WTC11 (cell line): ENCODE results near the gene NDUFS6.

Experiments
- CREM ChIP-seq: sonication (generic); formaldehyde crosslinking; IDR thresholded peaks from 2 replicates; pipeline ENCODE4 v1.8.1; 2022; ENCODE audit warnings: mild to moderate bottlenecking, missing genetic modification reagents, moderate library complexity
- NR3C1 ChIP-seq: sonication (generic); formaldehyde crosslinking; conservative IDR thresholded peaks from 2 replicates; pipeline ENCODE4 v1.8.1; 2023; ENCODE audit warnings: low read depth, mild to moderate bottlenecking, missing genetic modification reagents
- SP1 ChIP-seq: sonication (generic); formaldehyde crosslinking; conservative IDR thresholded peaks from 2 replicates; pipeline ENCODE4 v1.8.1; 2022; ENCODE audit warnings: missing genetic modification reagents
- TF ChIP-seq, protein P1 (sequence below): sonication (generic); formaldehyde crosslinking; IDR thresholded peaks from 2 replicates; pipeline ENCODE4 v1.8.0; 2023; ENCODE audit warnings: missing genetic modification reagents, mild to moderate bottlenecking, borderline replicate concordance
- TF ChIP-seq, protein P2 (sequence below): fragments of 200-600 bp; IDR thresholded peaks from 2 replicates; pipeline ENCODE4 v1.8.0; 2022; ENCODE audit warnings: antibody characterized with exemption
- TF ChIP-seq, protein P3 (sequence below): sonication (generic); formaldehyde crosslinking; IDR thresholded peaks from 2 replicates; pipeline ENCODE4 v1.8.1; 2022; ENCODE audit warnings: missing genetic modification reagents, borderline replicate concordance
- TF ChIP-seq, protein P4 (sequence below): sonication (generic); formaldehyde crosslinking; IDR thresholded peaks from 2 replicates; pipeline ENCODE4 v1.8.0; 2022; ENCODE audit warnings: mild to moderate bottlenecking, missing genetic modification reagents
- TF ChIP-seq, protein P5 (sequence below): sonication (generic); formaldehyde crosslinking; IDR thresholded peaks from 2 replicates; pipeline ENCODE4 v1.8.0; 2022; ENCODE audit warnings: mild to moderate bottlenecking, missing genetic modification reagents
- TF ChIP-seq, protein P6 (sequence below): sonication (generic); formaldehyde crosslinking; IDR thresholded peaks from 2 replicates; pipeline ENCODE4 v1.8.1; 2023; ENCODE audit warnings: mild to moderate bottlenecking, missing genetic modification reagents, moderate library complexity

DNA sequence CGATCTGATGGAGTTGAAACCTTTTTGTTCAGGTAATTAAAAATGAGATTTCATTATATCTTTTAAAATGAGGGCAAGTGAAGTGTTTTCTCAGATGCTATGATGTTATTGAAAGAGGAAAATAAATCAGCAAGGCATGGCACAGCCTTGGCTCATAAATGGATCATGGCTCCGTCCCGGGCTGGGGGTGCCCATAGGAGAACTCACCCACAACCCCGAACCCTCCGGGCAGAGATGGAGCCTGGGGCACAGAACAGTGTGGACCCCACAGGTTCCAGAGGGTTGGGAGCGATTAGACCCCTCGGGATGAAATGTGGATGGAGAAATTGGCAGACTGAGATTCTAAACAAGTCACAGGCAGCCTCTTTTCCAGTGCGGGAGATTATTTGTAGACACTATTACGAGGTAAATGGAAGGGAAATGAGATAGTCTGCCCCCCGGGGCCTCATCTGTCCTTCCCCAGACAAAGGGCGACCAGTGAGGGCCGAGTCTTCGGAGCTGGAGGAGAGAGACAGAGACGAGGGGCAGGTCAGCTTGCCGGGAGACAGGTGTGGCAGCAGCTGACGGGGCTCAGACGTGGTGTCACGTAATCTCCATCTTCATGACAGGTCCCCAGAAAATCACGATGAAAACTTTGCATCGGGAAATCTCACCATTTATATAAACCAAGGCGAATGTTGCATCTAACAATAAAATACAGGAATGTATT is 33.7 kb downstream of the NDUFS6 start:
- TF ChIP-seq SP1 (CRISPR knock-in tag): no peak
- no peak for TF ChIP-seq CREM (CRISPR knock-in tag)
- TF ChIP-seq, protein P1, sequence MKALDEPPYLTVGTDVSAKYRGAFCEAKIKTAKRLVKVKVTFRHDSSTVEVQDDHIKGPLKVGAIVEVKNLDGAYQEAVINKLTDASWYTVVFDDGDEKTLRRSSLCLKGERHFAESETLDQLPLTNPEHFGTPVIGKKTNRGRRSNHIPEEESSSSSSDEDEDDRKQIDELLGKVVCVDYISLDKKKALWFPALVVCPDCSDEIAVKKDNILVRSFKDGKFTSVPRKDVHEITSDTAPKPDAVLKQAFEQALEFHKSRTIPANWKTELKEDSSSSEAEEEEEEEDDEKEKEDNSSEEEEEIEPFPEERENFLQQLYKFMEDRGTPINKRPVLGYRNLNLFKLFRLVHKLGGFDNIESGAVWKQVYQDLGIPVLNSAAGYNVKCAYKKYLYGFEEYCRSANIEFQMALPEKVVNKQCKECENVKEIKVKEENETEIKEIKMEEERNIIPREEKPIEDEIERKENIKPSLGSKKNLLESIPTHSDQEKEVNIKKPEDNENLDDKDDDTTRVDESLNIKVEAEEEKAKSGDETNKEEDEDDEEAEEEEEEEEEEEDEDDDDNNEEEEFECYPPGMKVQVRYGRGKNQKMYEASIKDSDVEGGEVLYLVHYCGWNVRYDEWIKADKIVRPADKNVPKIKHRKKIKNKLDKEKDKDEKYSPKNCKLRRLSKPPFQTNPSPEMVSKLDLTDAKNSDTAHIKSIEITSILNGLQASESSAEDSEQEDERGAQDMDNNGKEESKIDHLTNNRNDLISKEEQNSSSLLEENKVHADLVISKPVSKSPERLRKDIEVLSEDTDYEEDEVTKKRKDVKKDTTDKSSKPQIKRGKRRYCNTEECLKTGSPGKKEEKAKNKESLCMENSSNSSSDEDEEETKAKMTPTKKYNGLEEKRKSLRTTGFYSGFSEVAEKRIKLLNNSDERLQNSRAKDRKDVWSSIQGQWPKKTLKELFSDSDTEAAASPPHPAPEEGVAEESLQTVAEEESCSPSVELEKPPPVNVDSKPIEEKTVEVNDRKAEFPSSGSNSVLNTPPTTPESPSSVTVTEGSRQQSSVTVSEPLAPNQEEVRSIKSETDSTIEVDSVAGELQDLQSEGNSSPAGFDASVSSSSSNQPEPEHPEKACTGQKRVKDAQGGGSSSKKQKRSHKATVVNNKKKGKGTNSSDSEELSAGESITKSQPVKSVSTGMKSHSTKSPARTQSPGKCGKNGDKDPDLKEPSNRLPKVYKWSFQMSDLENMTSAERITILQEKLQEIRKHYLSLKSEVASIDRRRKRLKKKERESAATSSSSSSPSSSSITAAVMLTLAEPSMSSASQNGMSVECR: no peak
- TF ChIP-seq, protein P2, sequence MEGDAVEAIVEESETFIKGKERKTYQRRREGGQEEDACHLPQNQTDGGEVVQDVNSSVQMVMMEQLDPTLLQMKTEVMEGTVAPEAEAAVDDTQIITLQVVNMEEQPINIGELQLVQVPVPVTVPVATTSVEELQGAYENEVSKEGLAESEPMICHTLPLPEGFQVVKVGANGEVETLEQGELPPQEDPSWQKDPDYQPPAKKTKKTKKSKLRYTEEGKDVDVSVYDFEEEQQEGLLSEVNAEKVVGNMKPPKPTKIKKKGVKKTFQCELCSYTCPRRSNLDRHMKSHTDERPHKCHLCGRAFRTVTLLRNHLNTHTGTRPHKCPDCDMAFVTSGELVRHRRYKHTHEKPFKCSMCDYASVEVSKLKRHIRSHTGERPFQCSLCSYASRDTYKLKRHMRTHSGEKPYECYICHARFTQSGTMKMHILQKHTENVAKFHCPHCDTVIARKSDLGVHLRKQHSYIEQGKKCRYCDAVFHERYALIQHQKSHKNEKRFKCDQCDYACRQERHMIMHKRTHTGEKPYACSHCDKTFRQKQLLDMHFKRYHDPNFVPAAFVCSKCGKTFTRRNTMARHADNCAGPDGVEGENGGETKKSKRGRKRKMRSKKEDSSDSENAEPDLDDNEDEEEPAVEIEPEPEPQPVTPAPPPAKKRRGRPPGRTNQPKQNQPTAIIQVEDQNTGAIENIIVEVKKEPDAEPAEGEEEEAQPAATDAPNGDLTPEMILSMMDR: no peak
- TF ChIP-seq, protein P3, sequence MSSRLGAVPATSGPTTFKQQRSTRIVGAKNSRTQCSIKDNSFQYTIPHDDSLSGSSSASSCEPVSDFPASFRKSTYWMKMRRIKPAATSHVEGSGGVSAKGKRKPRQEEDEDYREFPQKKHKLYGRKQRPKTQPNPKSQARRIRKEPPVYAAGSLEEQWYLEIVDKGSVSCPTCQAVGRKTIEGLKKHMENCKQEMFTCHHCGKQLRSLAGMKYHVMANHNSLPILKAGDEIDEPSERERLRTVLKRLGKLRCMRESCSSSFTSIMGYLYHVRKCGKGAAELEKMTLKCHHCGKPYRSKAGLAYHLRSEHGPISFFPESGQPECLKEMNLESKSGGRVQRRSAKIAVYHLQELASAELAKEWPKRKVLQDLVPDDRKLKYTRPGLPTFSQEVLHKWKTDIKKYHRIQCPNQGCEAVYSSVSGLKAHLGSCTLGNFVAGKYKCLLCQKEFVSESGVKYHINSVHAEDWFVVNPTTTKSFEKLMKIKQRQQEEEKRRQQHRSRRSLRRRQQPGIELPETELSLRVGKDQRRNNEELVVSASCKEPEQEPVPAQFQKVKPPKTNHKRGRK (CRISPR knock-in tag): no peak
- TF ChIP-seq, protein P4, sequence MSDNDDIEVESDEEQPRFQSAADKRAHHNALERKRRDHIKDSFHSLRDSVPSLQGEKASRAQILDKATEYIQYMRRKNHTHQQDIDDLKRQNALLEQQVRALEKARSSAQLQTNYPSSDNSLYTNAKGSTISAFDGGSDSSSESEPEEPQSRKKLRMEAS (CRISPR knock-in tag): no peak
- TF ChIP-seq, protein P5, sequence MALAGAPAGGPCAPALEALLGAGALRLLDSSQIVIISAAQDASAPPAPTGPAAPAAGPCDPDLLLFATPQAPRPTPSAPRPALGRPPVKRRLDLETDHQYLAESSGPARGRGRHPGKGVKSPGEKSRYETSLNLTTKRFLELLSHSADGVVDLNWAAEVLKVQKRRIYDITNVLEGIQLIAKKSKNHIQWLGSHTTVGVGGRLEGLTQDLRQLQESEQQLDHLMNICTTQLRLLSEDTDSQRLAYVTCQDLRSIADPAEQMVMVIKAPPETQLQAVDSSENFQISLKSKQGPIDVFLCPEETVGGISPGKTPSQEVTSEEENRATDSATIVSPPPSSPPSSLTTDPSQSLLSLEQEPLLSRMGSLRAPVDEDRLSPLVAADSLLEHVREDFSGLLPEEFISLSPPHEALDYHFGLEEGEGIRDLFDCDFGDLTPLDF (CRISPR knock-in tag): no peak
- TF ChIP-seq, protein P6, sequence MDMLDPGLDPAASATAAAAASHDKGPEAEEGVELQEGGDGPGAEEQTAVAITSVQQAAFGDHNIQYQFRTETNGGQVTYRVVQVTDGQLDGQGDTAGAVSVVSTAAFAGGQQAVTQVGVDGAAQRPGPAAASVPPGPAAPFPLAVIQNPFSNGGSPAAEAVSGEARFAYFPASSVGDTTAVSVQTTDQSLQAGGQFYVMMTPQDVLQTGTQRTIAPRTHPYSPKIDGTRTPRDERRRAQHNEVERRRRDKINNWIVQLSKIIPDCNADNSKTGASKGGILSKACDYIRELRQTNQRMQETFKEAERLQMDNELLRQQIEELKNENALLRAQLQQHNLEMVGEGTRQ (CRISPR knock-in tag): no peak
- TF ChIP-seq NR3C1 (CRISPR knock-in tag): no peak
